HepG2 (cell line): Measurements from ENCODE around the gene DCTN4. TPM values are rescaled to one million over a fixed set of nuclear protein-coding genes. Genes with fewer than 3 reads are reported as not detected.

Source experiments
- ATAC-seq: fragments of 200-7000 bp; cut with Tn5 transposase; 3 replicates; pipeline ENCODE4 v1.9.1; 2020; ENCODE audit warnings: mild to moderate bottlenecking, moderate library complexity
- BruUV-seq: library from RNA; stranded (reverse); fragments of 400-500 nt; replicated peaks from 2 replicates; lab custom pipeline; 2021; lab: Mats Ljungman, UMichigan
- CTCF ChIA-PET: fragments of 300-600 bp; formaldehyde crosslinking; extraction: SDS; loops from one replicate; lab custom pipeline; 2021; ENCODE audit warnings: low total read pairs, inconsistent platforms, low intra/inter-chr PET ratio; lab: Yijun Ruan, JAX
- POLR2A ChIA-PET: fragments of 350-600 bp; sonication (Branson Sonifier 250); formaldehyde crosslinking; loops from one replicate; lab custom pipeline; 2020; ENCODE audit warnings: antibody characterized with exemption, inconsistent platforms; lab: Yijun Ruan, JAX
- DNase-seq: peaks from one replicate; pipeline ENCODE4 v3.0.0-alpha.2; 2015; ENCODE audit warnings: low spot score
- FAIRE-seq: peaks from 3 replicates; lab custom pipeline; 2011; peaks lifted over from hg19 to GRCh38; lab: Jason Lieb, UNC
- H2AFZ ChIP-seq: one replicate; pipeline ENCODE4 v1.6.1; 2011; ENCODE audit warnings: low read length, inconsistent platforms
- H3K27ac ChIP-seq: fragments of 300-600 bp; 3 replicates; pipeline ENCODE4 v1.8.0; 2011; ENCODE audit warnings: mixed run types, mild to moderate bottlenecking, mixed read lengths, low read length, inconsistent platforms; ENCODE audit not compliant: insufficient read depth; ENCODE audit errors: extremely low read length
- H3K27me3 ChIP-seq, 2 experiments: fragments of 200-600 bp in 1 of 2; 2 replicates in 1 of 2; 3 replicates in 1 of 2; pipeline versions ENCODE4 v1.6.0 to v1.8.0; 2011; ENCODE audit warnings: low read length in 2 of 2, mild to moderate bottlenecking in 2 of 2, moderate library complexity in 2 of 2, inconsistent platforms in 1 of 2; ENCODE audit not compliant: insufficient read depth in 2 of 2, control insufficient read depth in 1 of 2
- H3K36me3 ChIP-seq, 2 experiments: fragments of 200-600 bp in 1 of 2; replicated peaks in 1 of 2; 2 replicates in 1 of 2; 3 replicates in 1 of 2; pipeline versions ENCODE4 v1.5.1 to v1.8.0; 2011; ENCODE audit warnings: low read length in 2 of 2, inconsistent platforms in 1 of 2; ENCODE audit not compliant: insufficient read depth in 2 of 2, control insufficient read depth in 1 of 2
- H3K4me1 ChIP-seq: 2 replicates; pipeline ENCODE4 v1.5.1; 2012; ENCODE audit warnings: low read length, inconsistent platforms; ENCODE audit not compliant: insufficient read depth
- H3K4me2 ChIP-seq: 2 replicates; pipeline ENCODE4 v1.6.0; 2011; ENCODE audit warnings: low read depth, low read length, inconsistent platforms
- H3K4me3 ChIP-seq, 3 experiments: fragments of 200-600 bp in 1 of 3; sonication (generic), shearing (Covaris generic) in 1 of 3; replicated peaks in 1 of 3; 2 replicates each; pipeline ENCODE4 v1.5.1; 2011 to 2016; ENCODE audit warnings: low read length in 3 of 3, inconsistent platforms in 2 of 3, low read depth in 2 of 3, mild to moderate bottlenecking in 2 of 3, control low read depth in 1 of 3, mixed read lengths in 1 of 3; ENCODE audit not compliant: insufficient read depth in 1 of 3
- H3K79me2 ChIP-seq: one replicate; pipeline ENCODE4 v1.6.1; 2011; ENCODE audit warnings: low read length, inconsistent platforms; ENCODE audit not compliant: insufficient read depth
- H3K9ac ChIP-seq: 2 replicates; pipeline ENCODE4 v1.6.0; 2011; ENCODE audit warnings: mild to moderate bottlenecking, low read depth, low read length, inconsistent platforms; ENCODE audit not compliant: insufficient read depth
- H3K9me3 ChIP-seq: 2 replicates; pipeline ENCODE4 v1.5.1; 2012; ENCODE audit warnings: mild to moderate bottlenecking, low read length
- H4K20me1 ChIP-seq: 2 replicates; pipeline ENCODE4 v1.6.0; 2011; ENCODE audit warnings: inconsistent platforms, mild to moderate bottlenecking, low read length, moderate library complexity; ENCODE audit not compliant: insufficient read depth
- FOXP4 ChIP-seq: sonication (generic); formaldehyde crosslinking; IDR thresholded peaks from 2 replicates; pipeline ENCODE4 v1.4.0; 2020; ENCODE audit warnings: missing genetic modification reagents
- HDAC2 ChIP-seq: sonication (generic); formaldehyde crosslinking; IDR thresholded peaks from 2 replicates; pipeline ENCODE4 v1.4.0; 2020; ENCODE audit warnings: missing genetic modification reagents
- KAT2B ChIP-seq: fragments of 150-350 bp; IDR thresholded peaks from 2 replicates; pipeline ENCODE4 v1.6.1; 2014; ENCODE audit warnings: low read depth, low read length, borderline replicate concordance
- NCOA2 ChIP-seq: sonication (generic); formaldehyde crosslinking; IDR thresholded peaks from 2 replicates; pipeline ENCODE4 v1.8.0; 2022; ENCODE audit warnings: inconsistent platforms
- NKX3-1 ChIP-seq: sonication (generic); formaldehyde crosslinking; IDR thresholded peaks from 2 replicates; pipeline ENCODE4 v1.5.0; 2020; ENCODE audit warnings: missing genetic modification reagents
- NONO ChIP-seq, 2 experiments: fragments of 450-650 bp in 1 of 2; sonication (generic) in 1 of 2; formaldehyde crosslinking in 1 of 2; IDR thresholded peaks in 1 of 2; conservative IDR thresholded peaks in 1 of 2; 2 replicates each; pipeline versions ENCODE4 v1.6.1 to v1.8.0; 2017 to 2022; ENCODE audit warnings: mild to moderate bottlenecking in 1 of 2, missing genetic modification reagents in 1 of 2, moderate library complexity in 1 of 2
- PHF8 ChIP-seq: sonication (generic); formaldehyde crosslinking; IDR thresholded peaks from 2 replicates; pipeline ENCODE4 v1.5.0; 2020; ENCODE audit warnings: missing genetic modification reagents
- SRY ChIP-seq: sonication (generic); formaldehyde crosslinking; IDR thresholded peaks from 2 replicates; pipeline ENCODE4 v1.8.0; 2022; ENCODE audit warnings: mild to moderate bottlenecking, missing genetic modification reagents
- TEF ChIP-seq: sonication (generic); formaldehyde crosslinking; IDR thresholded peaks from 2 replicates; pipeline ENCODE4 v1.5.0; 2020; ENCODE audit warnings: missing genetic modification reagents
- ZKSCAN1 ChIP-seq: fragments of 150-350 bp; IDR thresholded peaks from 2 replicates; pipeline ENCODE4 v1.6.1; 2014; ENCODE audit warnings: low read length
- ZNF292 ChIP-seq: sonication (generic); formaldehyde crosslinking; IDR thresholded peaks from 2 replicates; pipeline ENCODE4 v1.8.1; 2022; ENCODE audit warnings: mild to moderate bottlenecking, low read depth, missing genetic modification reagents, borderline replicate concordance
- ZNF343 ChIP-seq: sonication (generic); formaldehyde crosslinking; IDR thresholded peaks from 2 replicates; pipeline ENCODE4 v1.4.0; 2020; ENCODE audit warnings: mild to moderate bottlenecking, missing genetic modification reagents
- ZNF441 ChIP-seq: sonication (generic); formaldehyde crosslinking; IDR thresholded peaks from 2 replicates; pipeline ENCODE4 v1.7.0; 2021; ENCODE audit warnings: missing genetic modification reagents, borderline replicate concordance
- ZNF768 ChIP-seq: sonication (generic); formaldehyde crosslinking; IDR thresholded peaks from 2 replicates; pipeline ENCODE4 v1.4.0; 2020; ENCODE audit warnings: missing genetic modification reagents
- in situ Hi-C: cut with HindIII; loops from 2 replicates; pipeline ENCODE4 v1.10.0; 2017; ENCODE audit warnings: low pct_unique_long_range_greater_than_20kb; ENCODE audit not compliant: extremely low pct_ligation_motif_present
- intact Hi-C: fragments of 100-400 bp; cut with micrococcal nuclease; formaldehyde crosslinking; loops from one replicate; pipeline ENCODE4 v1.10.0; 2022; ENCODE audit not compliant: unreplicated experiment
- polyA plus RNA-seq, 8 experiments: library from polyadenylated mRNA; depleted of rRNA in 3 of 8; stranded (reverse) in 7 of 8; unstranded in 1 of 8; fragments of >200 nt; fragmentation: Illumina TruSeq in 4 of 8; extraction: Trizol in 4 of 8; gene quantifications; 2 replicates each; pipeline versions ENCODE4 v1.2.1 to v1.2.3, GENCODE V29; 2011 to 2016; ENCODE audit warnings: low read depth in 4 of 8, missing spikeins in 1 of 8, mixed read lengths in 1 of 8; ENCODE audit not compliant: insufficient read depth in 1 of 8
- total RNA-seq, 5 experiments: library from RNA; depleted of rRNA; stranded (reverse); fragments of >200 nt; fragmentation: Illumina TruSeq; extraction: Trizol; gene quantifications; 2 replicates each; pipeline ENCODE4 v1.2.3, GENCODE V29; 2016; ENCODE audit warnings: low read depth in 1 of 5
- TF ChIP-seq, protein P1 (sequence below): sonication (generic); formaldehyde crosslinking; IDR thresholded peaks from 2 replicates; pipeline ENCODE4 v1.4.0; 2020; ENCODE audit warnings: mild to moderate bottlenecking, missing genetic modification reagents

The DCTN4 gene
- total and polyA plus RNA-seq, 2 of the 13 experiments (the other 11 are each of a cell fraction or from before 2014, with no cell fraction given): 24.1 to 26.9 TPM

DNA sequence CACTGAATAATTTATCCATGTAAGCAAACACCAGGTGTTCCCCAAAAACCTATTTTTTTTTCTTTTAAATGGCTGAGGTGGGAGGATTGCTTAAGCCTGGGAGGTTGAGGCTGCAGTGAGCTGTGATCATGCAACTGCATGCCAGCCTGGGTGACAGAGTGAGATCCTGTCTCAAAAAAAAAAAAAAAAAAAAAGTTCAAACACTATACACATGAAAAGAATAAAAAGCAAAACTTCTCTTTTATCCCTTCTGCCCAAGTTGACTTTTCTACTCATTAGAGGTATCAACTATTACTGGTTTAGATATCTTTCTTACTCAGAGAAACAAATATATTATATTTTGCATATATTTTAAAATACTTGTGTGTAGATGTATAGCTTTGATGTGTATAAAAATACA is 17.8 kb downstream of the DCTN4 start:
- no peak overlapping the region for H3K27ac ChIP-seq
- no peaks in the 10 kb centered on the region; the same call in 1 of the 2 replicates for H3K9me3 ChIP-seq
- BruUV-seq: no TSS peak
- in situ Hi-C loops (no loop called here), intact Hi-C loops (no loop called here)
- no peak overlapping the region for H2AFZ ChIP-seq
- no peak overlapping the region for H3K4me2 ChIP-seq
- no peak overlapping the region for H3K9ac ChIP-seq
- POLR2A ChIA-PET: interaction anchor here (1.1 kb wide), 1 partner anchor 40 kb away, joined by 3 read pairs; the partner anchor contains the start of gene RBM22
- peaks cover 25% of the 10 kb centered on the region for H3K79me2 ChIP-seq
- H4K20me1 ChIP-seq: no peaks in the 10 kb centered on the region
- no peak for FAIRE-seq
- H3K4me1 ChIP-seq: peaks cover 7% of the 10 kb centered on the region
- TF ChIP-seq ZNF343 (CRISPR knock-in tag): no peak
- no peak for TF ChIP-seq KAT2B
- no peak for TF ChIP-seq ZKSCAN1
- TF ChIP-seq NONO (IDR thresholded peaks at IDR 0.05): no peak
- TF ChIP-seq NONO (CRISPR knock-in tag; conservative IDR thresholded peaks at IDR 0.05): no peak
- TF ChIP-seq TEF (CRISPR knock-in tag): no peak
- TF ChIP-seq NCOA2 (CRISPR knock-in tag): no peak
- TF ChIP-seq HDAC2 (CRISPR knock-in tag): no peak
- TF ChIP-seq NKX3-1 (CRISPR knock-in tag): no peak
- TF ChIP-seq PHF8 (CRISPR knock-in tag): no peak
- no peak for TF ChIP-seq ZNF292 (CRISPR knock-in tag)
- no peak for TF ChIP-seq SRY (CRISPR knock-in tag)
- no peak for TF ChIP-seq ZNF768
- TF ChIP-seq, protein P1, sequence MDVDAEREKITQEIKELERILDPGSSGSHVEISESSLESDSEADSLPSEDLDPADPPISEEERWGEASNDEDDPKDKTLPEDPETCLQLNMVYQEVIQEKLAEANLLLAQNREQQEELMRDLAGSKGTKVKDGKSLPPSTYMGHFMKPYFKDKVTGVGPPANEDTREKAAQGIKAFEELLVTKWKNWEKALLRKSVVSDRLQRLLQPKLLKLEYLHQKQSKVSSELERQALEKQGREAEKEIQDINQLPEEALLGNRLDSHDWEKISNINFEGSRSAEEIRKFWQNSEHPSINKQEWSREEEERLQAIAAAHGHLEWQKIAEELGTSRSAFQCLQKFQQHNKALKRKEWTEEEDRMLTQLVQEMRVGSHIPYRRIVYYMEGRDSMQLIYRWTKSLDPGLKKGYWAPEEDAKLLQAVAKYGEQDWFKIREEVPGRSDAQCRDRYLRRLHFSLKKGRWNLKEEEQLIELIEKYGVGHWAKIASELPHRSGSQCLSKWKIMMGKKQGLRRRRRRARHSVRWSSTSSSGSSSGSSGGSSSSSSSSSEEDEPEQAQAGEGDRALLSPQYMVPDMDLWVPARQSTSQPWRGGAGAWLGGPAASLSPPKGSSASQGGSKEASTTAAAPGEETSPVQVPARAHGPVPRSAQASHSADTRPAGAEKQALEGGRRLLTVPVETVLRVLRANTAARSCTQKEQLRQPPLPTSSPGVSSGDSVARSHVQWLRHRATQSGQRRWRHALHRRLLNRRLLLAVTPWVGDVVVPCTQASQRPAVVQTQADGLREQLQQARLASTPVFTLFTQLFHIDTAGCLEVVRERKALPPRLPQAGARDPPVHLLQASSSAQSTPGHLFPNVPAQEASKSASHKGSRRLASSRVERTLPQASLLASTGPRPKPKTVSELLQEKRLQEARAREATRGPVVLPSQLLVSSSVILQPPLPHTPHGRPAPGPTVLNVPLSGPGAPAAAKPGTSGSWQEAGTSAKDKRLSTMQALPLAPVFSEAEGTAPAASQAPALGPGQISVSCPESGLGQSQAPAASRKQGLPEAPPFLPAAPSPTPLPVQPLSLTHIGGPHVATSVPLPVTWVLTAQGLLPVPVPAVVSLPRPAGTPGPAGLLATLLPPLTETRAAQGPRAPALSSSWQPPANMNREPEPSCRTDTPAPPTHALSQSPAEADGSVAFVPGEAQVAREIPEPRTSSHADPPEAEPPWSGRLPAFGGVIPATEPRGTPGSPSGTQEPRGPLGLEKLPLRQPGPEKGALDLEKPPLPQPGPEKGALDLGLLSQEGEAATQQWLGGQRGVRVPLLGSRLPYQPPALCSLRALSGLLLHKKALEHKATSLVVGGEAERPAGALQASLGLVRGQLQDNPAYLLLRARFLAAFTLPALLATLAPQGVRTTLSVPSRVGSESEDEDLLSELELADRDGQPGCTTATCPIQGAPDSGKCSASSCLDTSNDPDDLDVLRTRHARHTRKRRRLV (CRISPR knock-in tag): no peak
- no peak for TF ChIP-seq ZNF441 (CRISPR knock-in tag)
- no peak for TF ChIP-seq FOXP4 (CRISPR knock-in tag)
- ATAC-seq: no peak
- CTCF ChIA-PET: no interaction called here
- H3K36me3 ChIP-seq: peaks cover 0 to 25% of the 10 kb centered on the region in 2 experiments; a peak in 2 of 5 replicates
- no peaks in the 10 kb centered on the region for H3K27me3 ChIP-seq
- H3K4me3 ChIP-seq: no peak overlapping the region
- no peak for DNase-seq
